AG09309 (cell line): ENCODE data around the gene PPAN.

ENCODE experiments used
- DNase-seq: peaks from one replicate; pipeline ENCODE4 v3.0.0-alpha.2; 2010; ENCODE audit warnings: low read depth
- H3K4me3 ChIP-seq: 2 replicates; pipeline ENCODE4 v1.5.1; 2011; ENCODE audit warnings: mild to moderate bottlenecking, low read depth, low read length, moderate library complexity; ENCODE audit not compliant: control insufficient read depth
- CTCF ChIP-seq: IDR thresholded peaks from 2 replicates; pipeline ENCODE4 v1.5.1; 2011; ENCODE audit warnings: mild to moderate bottlenecking, low read depth, low read length, inconsistent platforms; ENCODE audit not compliant: insufficient read depth, control insufficient read depth; ENCODE audit errors: missing control alignments

The PPAN gene

GRCh38 chr19:10118960-10119359, 12.8 kb downstream of the PPAN start:
- no peak for DNase-seq
- no peak for TF ChIP-seq CTCF
- peak overlapping the region; percentile 83 for H3K4me3 ChIP-seq

GRCh38 chr19:10120538-10121189, 14.5 kb downstream of the PPAN start:
- DNase-seq, result peak; percentile 81
- H3K4me3 ChIP-seq, result peak overlapping the region; percentile 42
- TF ChIP-seq CTCF, result no peak

- DNase-seq, result peak; percentile 34
- H3K4me3 ChIP-seq, result no peak overlapping the region
- TF ChIP-seq CTCF, result no peak
Measured at GRCh38 chr19:10122045-10122444, 15.9 kb downstream of the PPAN start.

GRCh38 chr19:10124429-10124828, 18.3 kb downstream of the PPAN start:
- H3K4me3 ChIP-seq, result no peak overlapping the region
- DNase-seq, result no peak
- no peak for TF ChIP-seq CTCF

- TF ChIP-seq CTCF, result no peak
- H3K4me3 ChIP-seq, result no peak overlapping the region
- no peak for DNase-seq
Measured at GRCh38 chr19:10126213-10126639, 20.1 kb downstream of the PPAN start.

GRCh38 chr19:10132905-10133304, 26.7 kb downstream of the PPAN start:
- H3K4me3 ChIP-seq, result no peak overlapping the region
- TF ChIP-seq CTCF, result no peak
- DNase-seq, result no peak
